ENCODE results near the gene GAGE12E.
"Not testable (repeated sequence)": the region's sequence is repeated elsewhere in the genome, so short reads cannot be mapped to it uniquely, and the experiment has no call there.

DNA sequence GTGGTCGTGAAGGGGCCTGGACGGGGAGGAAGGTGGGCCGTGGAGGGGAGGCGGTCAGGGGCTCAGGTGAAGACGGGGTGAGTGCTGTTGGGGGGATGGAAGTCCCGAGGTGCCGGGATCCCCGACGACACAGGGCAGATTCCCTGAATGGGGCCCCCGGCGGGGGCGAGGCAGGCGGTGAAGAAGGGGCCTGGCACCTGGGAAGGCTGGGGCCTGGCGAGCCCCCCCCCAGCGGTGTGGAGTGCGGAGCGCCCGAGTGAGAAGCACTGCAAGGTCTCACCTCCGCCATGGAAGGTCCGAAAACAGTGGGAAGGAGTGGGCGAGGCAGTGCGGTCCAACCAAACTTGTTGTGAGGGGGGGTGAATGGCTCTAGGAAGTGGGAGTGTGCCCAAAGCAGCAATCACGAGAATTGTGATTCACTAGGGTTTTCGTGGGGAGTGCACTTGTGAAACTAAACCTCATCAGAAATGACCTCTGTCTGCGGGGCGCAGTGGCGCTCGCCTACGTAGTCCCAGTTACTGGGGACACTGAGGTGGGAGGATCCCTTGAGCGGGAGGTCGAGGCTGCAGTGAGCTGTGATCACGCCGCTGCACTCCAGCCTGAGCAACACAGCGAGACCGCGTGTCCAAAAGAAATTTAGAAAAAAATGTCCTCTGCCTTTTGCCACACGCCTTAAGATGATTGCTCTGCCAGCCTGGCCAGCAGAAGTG lies 38.8 kb downstream of the GAGE12E start:
- TF ChIP-seq, protein P1, sequence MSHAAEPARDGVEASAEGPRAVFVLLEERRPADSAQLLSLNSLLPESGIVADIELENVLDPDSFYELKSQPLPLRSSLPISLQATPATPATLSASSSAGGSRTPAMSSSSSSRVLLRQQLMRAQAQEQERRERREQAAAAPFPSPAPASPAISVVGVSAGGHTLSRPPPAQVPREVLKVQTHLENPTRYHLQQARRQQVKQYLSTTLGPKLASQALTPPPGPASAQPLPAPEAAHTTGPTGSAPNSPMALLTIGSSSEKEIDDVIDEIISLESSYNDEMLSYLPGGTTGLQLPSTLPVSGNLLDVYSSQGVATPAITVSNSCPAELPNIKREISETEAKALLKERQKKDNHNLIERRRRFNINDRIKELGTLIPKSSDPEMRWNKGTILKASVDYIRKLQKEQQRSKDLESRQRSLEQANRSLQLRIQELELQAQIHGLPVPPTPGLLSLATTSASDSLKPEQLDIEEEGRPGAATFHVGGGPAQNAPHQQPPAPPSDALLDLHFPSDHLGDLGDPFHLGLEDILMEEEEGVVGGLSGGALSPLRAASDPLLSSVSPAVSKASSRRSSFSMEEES (CRISPR knock-in tag; IDR thresholded peaks at IDR 0.05): not testable (repeated sequence)
- TF ChIP-seq SCMH1 (CRISPR knock-in tag; IDR thresholded peaks at IDR 0.05; ENCODE audit: borderline replicate concordance); FOSL1 (CRISPR knock-in tag; IDR thresholded peaks at IDR 0.05; ENCODE audit: borderline replicate concordance); POLR2A (IDR thresholded peaks at IDR 0.05; ENCODE audit: insufficient read depth in 1 of 2, low read depth in 2 of 2, low read length in 2 of 2); ZNF354B (CRISPR knock-in tag; IDR thresholded peaks at IDR 0.05); MYC (CRISPR knock-in tag; IDR thresholded peaks at IDR 0.05; ENCODE audit: borderline replicate concordance); POLR2G (IDR thresholded peaks at IDR 0.05; ENCODE audit: low read depth, low read length); ZNF10 (CRISPR knock-in tag; IDR thresholded peaks at IDR 0.05; ENCODE audit: borderline replicate concordance, low read depth); MAZ (IDR thresholded peaks at IDR 0.05; ENCODE audit: borderline replicate concordance, low read depth, low read length); MAZ (CRISPR knock-in tag; IDR thresholded peaks at IDR 0.05; ENCODE audit: low read depth): not testable (repeated sequence)
- TF ChIP-seq, protein P2, sequence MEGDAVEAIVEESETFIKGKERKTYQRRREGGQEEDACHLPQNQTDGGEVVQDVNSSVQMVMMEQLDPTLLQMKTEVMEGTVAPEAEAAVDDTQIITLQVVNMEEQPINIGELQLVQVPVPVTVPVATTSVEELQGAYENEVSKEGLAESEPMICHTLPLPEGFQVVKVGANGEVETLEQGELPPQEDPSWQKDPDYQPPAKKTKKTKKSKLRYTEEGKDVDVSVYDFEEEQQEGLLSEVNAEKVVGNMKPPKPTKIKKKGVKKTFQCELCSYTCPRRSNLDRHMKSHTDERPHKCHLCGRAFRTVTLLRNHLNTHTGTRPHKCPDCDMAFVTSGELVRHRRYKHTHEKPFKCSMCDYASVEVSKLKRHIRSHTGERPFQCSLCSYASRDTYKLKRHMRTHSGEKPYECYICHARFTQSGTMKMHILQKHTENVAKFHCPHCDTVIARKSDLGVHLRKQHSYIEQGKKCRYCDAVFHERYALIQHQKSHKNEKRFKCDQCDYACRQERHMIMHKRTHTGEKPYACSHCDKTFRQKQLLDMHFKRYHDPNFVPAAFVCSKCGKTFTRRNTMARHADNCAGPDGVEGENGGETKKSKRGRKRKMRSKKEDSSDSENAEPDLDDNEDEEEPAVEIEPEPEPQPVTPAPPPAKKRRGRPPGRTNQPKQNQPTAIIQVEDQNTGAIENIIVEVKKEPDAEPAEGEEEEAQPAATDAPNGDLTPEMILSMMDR (CRISPR knock-in tag; IDR thresholded peaks at IDR 0.05): not testable (repeated sequence)
- TF ChIP-seq, protein P3, sequence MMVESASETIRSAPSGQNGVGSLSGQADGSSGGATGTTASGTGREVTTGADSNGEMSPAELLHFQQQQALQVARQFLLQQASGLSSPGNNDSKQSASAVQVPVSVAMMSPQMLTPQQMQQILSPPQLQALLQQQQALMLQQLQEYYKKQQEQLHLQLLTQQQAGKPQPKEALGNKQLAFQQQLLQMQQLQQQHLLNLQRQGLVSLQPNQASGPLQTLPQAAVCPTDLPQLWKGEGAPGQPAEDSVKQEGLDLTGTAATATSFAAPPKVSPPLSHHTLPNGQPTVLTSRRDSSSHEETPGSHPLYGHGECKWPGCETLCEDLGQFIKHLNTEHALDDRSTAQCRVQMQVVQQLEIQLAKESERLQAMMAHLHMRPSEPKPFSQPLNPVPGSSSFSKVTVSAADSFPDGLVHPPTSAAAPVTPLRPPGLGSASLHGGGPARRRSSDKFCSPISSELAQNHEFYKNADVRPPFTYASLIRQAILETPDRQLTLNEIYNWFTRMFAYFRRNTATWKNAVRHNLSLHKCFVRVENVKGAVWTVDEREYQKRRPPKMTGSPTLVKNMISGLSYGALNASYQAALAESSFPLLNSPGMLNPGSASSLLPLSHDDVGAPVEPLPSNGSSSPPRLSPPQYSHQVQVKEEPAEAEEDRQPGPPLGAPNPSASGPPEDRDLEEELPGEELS (CRISPR knock-in tag; IDR thresholded peaks at IDR 0.05): not testable (repeated sequence)
- TF ChIP-seq, protein P4, sequence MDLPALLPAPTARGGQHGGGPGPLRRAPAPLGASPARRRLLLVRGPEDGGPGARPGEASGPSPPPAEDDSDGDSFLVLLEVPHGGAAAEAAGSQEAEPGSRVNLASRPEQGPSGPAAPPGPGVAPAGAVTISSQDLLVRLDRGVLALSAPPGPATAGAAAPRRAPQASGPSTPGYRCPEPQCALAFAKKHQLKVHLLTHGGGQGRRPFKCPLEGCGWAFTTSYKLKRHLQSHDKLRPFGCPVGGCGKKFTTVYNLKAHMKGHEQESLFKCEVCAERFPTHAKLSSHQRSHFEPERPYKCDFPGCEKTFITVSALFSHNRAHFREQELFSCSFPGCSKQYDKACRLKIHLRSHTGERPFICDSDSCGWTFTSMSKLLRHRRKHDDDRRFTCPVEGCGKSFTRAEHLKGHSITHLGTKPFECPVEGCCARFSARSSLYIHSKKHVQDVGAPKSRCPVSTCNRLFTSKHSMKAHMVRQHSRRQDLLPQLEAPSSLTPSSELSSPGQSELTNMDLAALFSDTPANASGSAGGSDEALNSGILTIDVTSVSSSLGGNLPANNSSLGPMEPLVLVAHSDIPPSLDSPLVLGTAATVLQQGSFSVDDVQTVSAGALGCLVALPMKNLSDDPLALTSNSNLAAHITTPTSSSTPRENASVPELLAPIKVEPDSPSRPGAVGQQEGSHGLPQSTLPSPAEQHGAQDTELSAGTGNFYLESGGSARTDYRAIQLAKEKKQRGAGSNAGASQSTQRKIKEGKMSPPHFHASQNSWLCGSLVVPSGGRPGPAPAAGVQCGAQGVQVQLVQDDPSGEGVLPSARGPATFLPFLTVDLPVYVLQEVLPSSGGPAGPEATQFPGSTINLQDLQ (CRISPR knock-in tag; IDR thresholded peaks at IDR 0.05): not testable (repeated sequence)
- TF ChIP-seq, protein P5, sequence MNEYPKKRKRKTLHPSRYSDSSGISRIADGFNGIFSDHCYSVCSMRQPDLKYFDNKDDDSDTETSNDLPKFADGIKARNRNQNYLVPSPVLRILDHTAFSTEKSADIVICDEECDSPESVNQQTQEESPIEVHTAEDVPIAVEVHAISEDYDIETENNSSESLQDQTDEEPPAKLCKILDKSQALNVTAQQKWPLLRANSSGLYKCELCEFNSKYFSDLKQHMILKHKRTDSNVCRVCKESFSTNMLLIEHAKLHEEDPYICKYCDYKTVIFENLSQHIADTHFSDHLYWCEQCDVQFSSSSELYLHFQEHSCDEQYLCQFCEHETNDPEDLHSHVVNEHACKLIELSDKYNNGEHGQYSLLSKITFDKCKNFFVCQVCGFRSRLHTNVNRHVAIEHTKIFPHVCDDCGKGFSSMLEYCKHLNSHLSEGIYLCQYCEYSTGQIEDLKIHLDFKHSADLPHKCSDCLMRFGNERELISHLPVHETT (CRISPR knock-in tag; conservative IDR thresholded peaks at IDR 0.05): not testable (repeated sequence)
- TF ChIP-seq, protein P6, sequence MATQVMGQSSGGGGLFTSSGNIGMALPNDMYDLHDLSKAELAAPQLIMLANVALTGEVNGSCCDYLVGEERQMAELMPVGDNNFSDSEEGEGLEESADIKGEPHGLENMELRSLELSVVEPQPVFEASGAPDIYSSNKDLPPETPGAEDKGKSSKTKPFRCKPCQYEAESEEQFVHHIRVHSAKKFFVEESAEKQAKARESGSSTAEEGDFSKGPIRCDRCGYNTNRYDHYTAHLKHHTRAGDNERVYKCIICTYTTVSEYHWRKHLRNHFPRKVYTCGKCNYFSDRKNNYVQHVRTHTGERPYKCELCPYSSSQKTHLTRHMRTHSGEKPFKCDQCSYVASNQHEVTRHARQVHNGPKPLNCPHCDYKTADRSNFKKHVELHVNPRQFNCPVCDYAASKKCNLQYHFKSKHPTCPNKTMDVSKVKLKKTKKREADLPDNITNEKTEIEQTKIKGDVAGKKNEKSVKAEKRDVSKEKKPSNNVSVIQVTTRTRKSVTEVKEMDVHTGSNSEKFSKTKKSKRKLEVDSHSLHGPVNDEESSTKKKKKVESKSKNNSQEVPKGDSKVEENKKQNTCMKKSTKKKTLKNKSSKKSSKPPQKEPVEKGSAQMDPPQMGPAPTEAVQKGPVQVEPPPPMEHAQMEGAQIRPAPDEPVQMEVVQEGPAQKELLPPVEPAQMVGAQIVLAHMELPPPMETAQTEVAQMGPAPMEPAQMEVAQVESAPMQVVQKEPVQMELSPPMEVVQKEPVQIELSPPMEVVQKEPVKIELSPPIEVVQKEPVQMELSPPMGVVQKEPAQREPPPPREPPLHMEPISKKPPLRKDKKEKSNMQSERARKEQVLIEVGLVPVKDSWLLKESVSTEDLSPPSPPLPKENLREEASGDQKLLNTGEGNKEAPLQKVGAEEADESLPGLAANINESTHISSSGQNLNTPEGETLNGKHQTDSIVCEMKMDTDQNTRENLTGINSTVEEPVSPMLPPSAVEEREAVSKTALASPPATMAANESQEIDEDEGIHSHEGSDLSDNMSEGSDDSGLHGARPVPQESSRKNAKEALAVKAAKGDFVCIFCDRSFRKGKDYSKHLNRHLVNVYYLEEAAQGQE (IDR thresholded peaks at IDR 0.05; ENCODE audit: borderline replicate concordance in 1 of 2, low read depth in 1 of 2, low read length in 2 of 2): not testable (repeated sequence)
